Measurements from ENCODE around the gene OBSCN.
A peak's percentile ranks its signal among the peaks of the same experiment; 100 is the strongest.

Gene OBSCN

GRCh38 chr1:228207851-228208821 is at the start of gene OBSCN:
Gene OBSCN, plus strand, starts transcription at chr1:228208044. Its CDS starts 3,740 bp downstream, at chr1:228211784.
- peak; percentile 46 for DNase-seq

GRCh38 chr1:228158151-228159007 is 49.5 kb upstream of the OBSCN start:
- peak; percentile 67 for DNase-seq

- no peak for DNase-seq
Measured at GRCh38 chr1:228159008-228159665, 48.7 kb upstream of the OBSCN start.

GRCh38 chr1:228160201-228160761 is 47.6 kb upstream of the OBSCN start:
- no peak for DNase-seq

GRCh38 chr1:228161362-228161761 is 46.5 kb upstream of the OBSCN start:
- DNase-seq, result peak; percentile 45

- peak; percentile 55 for DNase-seq
Measured at GRCh38 chr1:228161866-228162265, 46.0 kb upstream of the OBSCN start.

GRCh38 chr1:228162286-228163006 is 45.4 kb upstream of the OBSCN start:
- no peak for DNase-seq

- DNase-seq, result no peak
Measured at GRCh38 chr1:228163007-228163753, 44.7 kb upstream of the OBSCN start.

- no peak for DNase-seq
Measured at GRCh38 chr1:228163776-228164519, 43.9 kb upstream of the OBSCN start.

- no peak for DNase-seq
Measured at GRCh38 chr1:228164561-228165371, 43.1 kb upstream of the OBSCN start.

- peak; percentile 96 for DNase-seq
Measured at GRCh38 chr1:228165372-228166169, 42.3 kb upstream of the OBSCN start, which contains the start of gene IBA57. Gene IBA57, plus strand, starts transcription at chr1:228165804. Its CDS starts 13 bp downstream, at chr1:228165817.

- DNase-seq, result peak; percentile 79
Measured at GRCh38 chr1:228166170-228166936, 41.5 kb upstream of the OBSCN start.

- DNase-seq, result no peak
Measured at GRCh38 chr1:228168563-228169270, 39.1 kb upstream of the OBSCN start.

- no peak for DNase-seq
Measured at GRCh38 chr1:228169345-228169744, 38.5 kb upstream of the OBSCN start.

GRCh38 chr1:228170666-228171065 is 37.2 kb upstream of the OBSCN start:
- DNase-seq, result no peak

GRCh38 chr1:228171221-228171891 is 36.5 kb upstream of the OBSCN start:
- DNase-seq, result no peak

All from retina (tissue), 1 donor.